ENCODE data around the gene LUZP2. TPM values are rescaled to one million over a fixed set of nuclear protein-coding genes. Genes with fewer than 3 reads are reported as not detected.

Gene LUZP2
- total and polyA plus RNA-seq, 2 donors (not counting 1 experiment from before 2014, with no cell fraction given), result not detected

DNA sequence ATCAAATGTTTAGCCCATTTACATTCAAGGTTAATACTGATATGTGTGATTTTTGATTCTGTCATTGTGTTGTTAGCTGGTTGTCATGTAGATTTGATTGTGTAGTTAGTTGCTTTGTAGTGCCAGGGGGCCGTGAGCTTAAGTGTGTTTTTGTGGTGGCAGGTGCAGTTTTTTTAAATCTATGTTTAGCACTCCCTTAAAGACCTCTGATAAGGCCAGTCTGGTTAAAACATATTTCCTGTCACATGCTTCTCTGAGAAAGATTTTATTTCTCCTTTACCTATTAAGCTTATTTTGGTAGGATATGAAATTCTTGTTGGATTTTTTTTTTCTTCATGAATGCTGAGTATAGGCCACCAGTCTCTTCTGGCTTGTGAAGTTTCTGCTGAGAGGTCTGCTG lies 540.6 kb downstream of the LUZP2 start:
- Histone ChIP-seq H3K79me2 (ENCODE audit: control insufficient read depth, insufficient read depth, low read length) (no peaks in the 10 kb centered on the region), H3K4me1 (ENCODE audit: control insufficient read depth in 2 of 2, insufficient read depth in 2 of 2, low read length in 2 of 2) (no peaks in the 10 kb centered on the region), H3K9me3 (ENCODE audit: control extremely low read depth in 1 of 3, control insufficient read depth in 2 of 3, insufficient read depth in 1 of 3, low read length in 2 of 3) (peaks cover 0 to 5% (median 0%) of the 10 kb centered on the region in 3 donors), H3K9ac (ENCODE audit: low read length) (no peak overlapping the region), H3K27ac (ENCODE audit: low read length in 2 of 2) (no peak overlapping the region), H3K36me3 (replicated peaks in 1 of 2; ENCODE audit: control extremely low read depth in 1 of 2, control insufficient read depth in 1 of 2, extremely low read depth in 1 of 2, insufficient read depth in 2 of 2, low read length in 1 of 2) (no peaks in the 10 kb centered on the region), H2AFZ (ENCODE audit: insufficient read depth, low read depth, low read length, poor library complexity, severe bottlenecking) (no peak overlapping the region), H3K27me3 (replicated peaks in 1 of 4; ENCODE audit: control extremely low read depth in 1 of 4, control insufficient read depth in 3 of 4, insufficient read depth in 4 of 4, low read length in 3 of 4) (no peaks in the 10 kb centered on the region), H4K20me1 (ENCODE audit: control insufficient read depth, insufficient read depth, low read length, poor library complexity, severe bottlenecking) (no peaks in the 10 kb centered on the region), H3K4me2 (replicated peaks; ENCODE audit: low read depth, low read length, poor library complexity, severe bottlenecking) (no peak overlapping the region), H3K4me3 (ENCODE audit: control extremely low read depth in 1 of 5, extremely low read depth in 1 of 5, insufficient read depth in 1 of 5, low read depth in 2 of 5, low read length in 4 of 5) (no peak overlapping the region)
- peaks cover 4% of the 10 kb centered on the region for H3K9me3 Mint-ChIP-seq (ENCODE audit: insufficient read depth)
- no CpG with 5 or more reads among the region's 1 CpG for WGBS (ENCODE audit: insufficient coverage)
- no peak overlapping the region for H3K27ac Mint-ChIP-seq
- no peak overlapping the region for H3K4me3 Mint-ChIP-seq
- no peak for ATAC-seq (ENCODE audit: low read depth)
- CTCF ChIA-PET, result no interaction called here
- intact Hi-C loops (cut with micrococcal nuclease), result no loop called here
- POLR2A ChIA-PET, result no interaction called here
- DNase-seq, result no peak
- TF ChIP-seq, protein P1, sequence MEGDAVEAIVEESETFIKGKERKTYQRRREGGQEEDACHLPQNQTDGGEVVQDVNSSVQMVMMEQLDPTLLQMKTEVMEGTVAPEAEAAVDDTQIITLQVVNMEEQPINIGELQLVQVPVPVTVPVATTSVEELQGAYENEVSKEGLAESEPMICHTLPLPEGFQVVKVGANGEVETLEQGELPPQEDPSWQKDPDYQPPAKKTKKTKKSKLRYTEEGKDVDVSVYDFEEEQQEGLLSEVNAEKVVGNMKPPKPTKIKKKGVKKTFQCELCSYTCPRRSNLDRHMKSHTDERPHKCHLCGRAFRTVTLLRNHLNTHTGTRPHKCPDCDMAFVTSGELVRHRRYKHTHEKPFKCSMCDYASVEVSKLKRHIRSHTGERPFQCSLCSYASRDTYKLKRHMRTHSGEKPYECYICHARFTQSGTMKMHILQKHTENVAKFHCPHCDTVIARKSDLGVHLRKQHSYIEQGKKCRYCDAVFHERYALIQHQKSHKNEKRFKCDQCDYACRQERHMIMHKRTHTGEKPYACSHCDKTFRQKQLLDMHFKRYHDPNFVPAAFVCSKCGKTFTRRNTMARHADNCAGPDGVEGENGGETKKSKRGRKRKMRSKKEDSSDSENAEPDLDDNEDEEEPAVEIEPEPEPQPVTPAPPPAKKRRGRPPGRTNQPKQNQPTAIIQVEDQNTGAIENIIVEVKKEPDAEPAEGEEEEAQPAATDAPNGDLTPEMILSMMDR (IDR thresholded peaks at IDR 0.05), result no peak
- no peak for TF ChIP-seq EZH2 (IDR thresholded peaks at IDR 0.05; ENCODE audit: borderline replicate concordance, insufficient read depth, low read depth, low read length, poor library complexity, severe bottlenecking)
- H3K4me1 Mint-ChIP-seq, result no peaks in the 10 kb centered on the region
- H3K27me3 Mint-ChIP-seq, result no peaks in the 10 kb centered on the region

DNA sequence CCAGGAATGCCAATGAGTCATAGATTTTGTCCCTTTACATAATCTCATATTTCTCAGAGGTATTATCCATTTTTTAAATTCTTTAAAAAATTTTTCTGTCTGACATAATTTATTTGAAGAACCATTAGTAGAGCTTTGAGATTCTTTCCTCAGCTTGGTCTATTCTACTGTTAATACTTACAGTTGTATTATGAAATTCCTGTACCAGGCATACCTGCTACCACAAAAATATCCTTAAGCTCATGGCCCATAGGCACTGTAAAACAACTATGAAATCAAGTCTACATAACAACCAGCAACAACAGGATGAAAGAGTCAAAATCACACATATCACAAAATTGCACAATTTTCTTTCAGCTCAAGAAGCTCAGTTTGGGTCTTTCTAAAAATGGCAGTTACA lies 541.3 kb downstream of the LUZP2 start:
- POLR2A ChIA-PET, result no interaction called here
- no peak for ATAC-seq (ENCODE audit: low read depth)
- intact Hi-C loops (cut with micrococcal nuclease), result no loop called here

More for the DNA sequence above, 541.3 kb downstream of the LUZP2 start:
- H3K9ac ChIP-seq (ENCODE audit: low read length), result no peak overlapping the region
- no peak for DNase-seq
- no peak overlapping the region for H2AFZ ChIP-seq (ENCODE audit: insufficient read depth, low read depth, low read length, poor library complexity, severe bottlenecking)
- peaks cover 0 to 5% (median 0%) of the 10 kb centered on the region in 3 donors for H3K9me3 ChIP-seq (ENCODE audit: control extremely low read depth in 1 of 3, control insufficient read depth in 2 of 3, insufficient read depth in 1 of 3, low read length in 2 of 3)
- H3K27ac Mint-ChIP-seq, result no peak overlapping the region
- no peaks in the 10 kb centered on the region for H3K36me3 ChIP-seq (replicated peaks in 1 of 2; ENCODE audit: control extremely low read depth in 1 of 2, control insufficient read depth in 1 of 2, extremely low read depth in 1 of 2, insufficient read depth in 2 of 2, low read length in 1 of 2)
- no peak overlapping the region for H3K4me3 ChIP-seq (ENCODE audit: control extremely low read depth in 1 of 5, extremely low read depth in 1 of 5, insufficient read depth in 1 of 5, low read depth in 2 of 5, low read length in 4 of 5)
- H3K79me2 ChIP-seq (ENCODE audit: control insufficient read depth, insufficient read depth, low read length), result no peaks in the 10 kb centered on the region
- CTCF ChIA-PET, result no interaction called here
- H3K27ac ChIP-seq (ENCODE audit: low read length in 2 of 2), result no peak overlapping the region
- no peaks in the 10 kb centered on the region for H4K20me1 ChIP-seq (ENCODE audit: control insufficient read depth, insufficient read depth, low read length, poor library complexity, severe bottlenecking)
- TF ChIP-seq EZH2 (IDR thresholded peaks at IDR 0.05; ENCODE audit: borderline replicate concordance, insufficient read depth, low read depth, low read length, poor library complexity, severe bottlenecking), result no peak
- TF ChIP-seq, protein P1 (IDR thresholded peaks at IDR 0.05), result no peak
- H3K27me3 Mint-ChIP-seq, result no peaks in the 10 kb centered on the region
- H3K27me3 ChIP-seq (replicated peaks in 1 of 4; ENCODE audit: control extremely low read depth in 1 of 4, control insufficient read depth in 3 of 4, insufficient read depth in 4 of 4, low read length in 3 of 4), result no peaks in the 10 kb centered on the region
- H3K4me1 Mint-ChIP-seq, result no peaks in the 10 kb centered on the region
- H3K9me3 Mint-ChIP-seq (ENCODE audit: insufficient read depth), result no peaks in the 10 kb centered on the region
- no peak overlapping the region for H3K4me3 Mint-ChIP-seq
- no peaks in the 10 kb centered on the region for H3K4me1 ChIP-seq (ENCODE audit: control insufficient read depth in 2 of 2, insufficient read depth in 2 of 2, low read length in 2 of 2)
- no peak overlapping the region for H3K4me2 ChIP-seq (replicated peaks; ENCODE audit: low read depth, low read length, poor library complexity, severe bottlenecking)
